WTC11 (cell line): ENCODE data around the gene GATA2.

Experiments used
- TEAD1 ChIP-seq: sonication (generic); formaldehyde crosslinking; IDR thresholded peaks from 2 replicates; pipeline ENCODE4 v1.8.0; 2022; ENCODE audit warnings: mild to moderate bottlenecking, missing genetic modification reagents
- ZNF423 ChIP-seq: fragments of 250-450 bp; sonication (Bioruptor Pico); IDR thresholded peaks from 2 replicates; pipeline ENCODE4 v2.1.2; 2022; ENCODE audit warnings: mild to moderate bottlenecking, moderate library complexity
- TF ChIP-seq, protein P1 (sequence below): sonication (generic); formaldehyde crosslinking; IDR thresholded peaks from 2 replicates; pipeline ENCODE4 v1.8.0; 2022; ENCODE audit warnings: mild to moderate bottlenecking, missing genetic modification reagents
- TF ChIP-seq, protein P2 (sequence below): sonication (generic); formaldehyde crosslinking; IDR thresholded peaks from 2 replicates; pipeline ENCODE4 v1.8.1; 2023; ENCODE audit warnings: mild to moderate bottlenecking, missing genetic modification reagents, moderate library complexity
- TF ChIP-seq, protein P3 (sequence below): sonication (generic); formaldehyde crosslinking; IDR thresholded peaks from 2 replicates; pipeline ENCODE4 v1.8.1; 2023; ENCODE audit warnings: mild to moderate bottlenecking, moderate library complexity, missing genetic modification reagents

DNA sequence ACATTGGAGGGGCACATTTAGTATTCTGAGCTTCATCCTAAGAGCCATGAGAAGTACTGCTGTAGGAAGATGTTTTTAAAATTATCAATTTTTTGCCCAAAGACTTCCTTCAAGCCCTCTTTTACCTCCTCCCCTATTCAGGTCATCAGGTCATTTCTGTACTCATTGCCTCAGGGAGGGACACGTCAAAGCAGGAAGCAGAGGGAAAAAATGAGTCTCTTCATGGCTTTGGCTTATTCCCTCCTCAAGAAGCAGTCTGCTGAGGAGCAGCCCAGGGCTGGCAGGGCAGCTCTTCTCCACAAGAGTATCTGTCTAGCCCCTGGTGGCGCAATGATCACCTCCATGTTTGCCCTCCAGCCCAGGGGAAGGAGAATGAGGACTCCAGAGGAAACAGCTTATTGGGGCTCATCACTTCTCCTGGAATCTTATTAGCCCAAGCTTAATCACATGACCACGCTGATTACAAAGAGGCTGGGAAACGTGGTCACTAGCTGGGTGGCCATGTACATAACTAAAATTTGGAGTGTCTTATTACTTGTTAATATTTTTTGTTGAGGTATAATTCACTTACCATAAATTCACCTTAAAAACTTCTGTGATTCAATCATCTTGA is 44.2 kb upstream of the GATA2 start:
- TF ChIP-seq, protein P1, sequence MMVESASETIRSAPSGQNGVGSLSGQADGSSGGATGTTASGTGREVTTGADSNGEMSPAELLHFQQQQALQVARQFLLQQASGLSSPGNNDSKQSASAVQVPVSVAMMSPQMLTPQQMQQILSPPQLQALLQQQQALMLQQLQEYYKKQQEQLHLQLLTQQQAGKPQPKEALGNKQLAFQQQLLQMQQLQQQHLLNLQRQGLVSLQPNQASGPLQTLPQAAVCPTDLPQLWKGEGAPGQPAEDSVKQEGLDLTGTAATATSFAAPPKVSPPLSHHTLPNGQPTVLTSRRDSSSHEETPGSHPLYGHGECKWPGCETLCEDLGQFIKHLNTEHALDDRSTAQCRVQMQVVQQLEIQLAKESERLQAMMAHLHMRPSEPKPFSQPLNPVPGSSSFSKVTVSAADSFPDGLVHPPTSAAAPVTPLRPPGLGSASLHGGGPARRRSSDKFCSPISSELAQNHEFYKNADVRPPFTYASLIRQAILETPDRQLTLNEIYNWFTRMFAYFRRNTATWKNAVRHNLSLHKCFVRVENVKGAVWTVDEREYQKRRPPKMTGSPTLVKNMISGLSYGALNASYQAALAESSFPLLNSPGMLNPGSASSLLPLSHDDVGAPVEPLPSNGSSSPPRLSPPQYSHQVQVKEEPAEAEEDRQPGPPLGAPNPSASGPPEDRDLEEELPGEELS (CRISPR knock-in tag) = no peak
- TF ChIP-seq, protein P2, sequence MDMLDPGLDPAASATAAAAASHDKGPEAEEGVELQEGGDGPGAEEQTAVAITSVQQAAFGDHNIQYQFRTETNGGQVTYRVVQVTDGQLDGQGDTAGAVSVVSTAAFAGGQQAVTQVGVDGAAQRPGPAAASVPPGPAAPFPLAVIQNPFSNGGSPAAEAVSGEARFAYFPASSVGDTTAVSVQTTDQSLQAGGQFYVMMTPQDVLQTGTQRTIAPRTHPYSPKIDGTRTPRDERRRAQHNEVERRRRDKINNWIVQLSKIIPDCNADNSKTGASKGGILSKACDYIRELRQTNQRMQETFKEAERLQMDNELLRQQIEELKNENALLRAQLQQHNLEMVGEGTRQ (CRISPR knock-in tag) = no peak
- TF ChIP-seq ZNF423 (CRISPR knock-in tag) = no peak
- TF ChIP-seq, protein P3, sequence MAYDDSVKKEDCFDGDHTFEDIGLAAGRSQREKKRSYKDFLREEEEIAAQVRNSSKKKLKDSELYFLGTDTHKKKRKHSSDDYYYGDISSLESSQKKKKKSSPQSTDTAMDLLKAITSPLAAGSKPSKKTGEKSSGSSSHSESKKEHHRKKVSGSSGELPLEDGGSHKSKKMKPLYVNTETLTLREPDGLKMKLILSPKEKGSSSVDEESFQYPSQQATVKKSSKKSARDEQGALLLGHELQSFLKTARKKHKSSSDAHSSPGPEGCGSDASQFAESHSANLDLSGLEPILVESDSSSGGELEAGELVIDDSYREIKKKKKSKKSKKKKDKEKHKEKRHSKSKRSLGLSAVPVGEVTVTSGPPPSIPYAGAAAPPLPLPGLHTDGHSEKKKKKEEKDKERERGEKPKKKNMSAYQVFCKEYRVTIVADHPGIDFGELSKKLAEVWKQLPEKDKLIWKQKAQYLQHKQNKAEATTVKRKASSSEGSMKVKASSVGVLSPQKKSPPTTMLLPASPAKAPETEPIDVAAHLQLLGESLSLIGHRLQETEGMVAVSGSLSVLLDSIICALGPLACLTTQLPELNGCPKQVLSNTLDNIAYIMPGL (CRISPR knock-in tag) = no peak
- TF ChIP-seq TEAD1 = no peak
